ENCODE data around the gene ZNF516.

ZNF516 gene

DNA sequence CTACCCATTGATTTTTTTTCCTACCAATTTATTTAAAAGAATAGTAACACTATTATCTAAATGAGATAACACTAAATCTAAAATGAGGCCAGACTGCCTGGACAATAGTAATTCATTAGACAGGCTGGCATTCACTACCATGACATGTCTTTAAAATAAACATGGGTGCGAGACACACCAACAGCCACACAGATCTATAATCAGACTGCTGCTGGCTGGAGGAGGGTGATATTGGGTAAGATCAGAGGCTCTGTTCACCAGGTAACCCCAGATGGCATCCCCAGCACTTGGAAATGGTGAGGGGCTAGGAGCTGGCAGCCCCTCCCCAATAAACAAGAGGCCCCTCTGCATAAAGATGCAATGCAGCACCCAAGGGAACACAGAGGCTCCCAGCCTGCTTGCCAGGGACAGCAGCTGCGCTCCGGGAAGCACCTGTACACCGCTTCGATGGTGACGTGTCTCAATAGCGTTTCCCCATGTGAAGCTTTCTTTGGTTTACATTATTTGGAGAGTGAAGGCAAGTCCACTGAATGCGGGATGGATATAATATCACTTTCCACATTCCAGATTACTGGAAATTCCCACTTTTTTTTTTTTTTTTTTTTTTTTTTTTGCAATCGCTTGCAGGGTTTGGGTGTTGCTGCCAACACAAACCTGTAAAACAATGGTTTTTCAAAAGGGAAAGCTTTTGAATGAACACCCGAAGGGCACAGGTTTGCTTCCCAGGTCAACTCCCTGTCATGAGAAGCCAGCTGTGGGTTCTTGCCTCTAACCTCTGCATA is 159.0 kb downstream of the ZNF516 start:
- DNase-seq, result peak; percentile 40

DNA sequence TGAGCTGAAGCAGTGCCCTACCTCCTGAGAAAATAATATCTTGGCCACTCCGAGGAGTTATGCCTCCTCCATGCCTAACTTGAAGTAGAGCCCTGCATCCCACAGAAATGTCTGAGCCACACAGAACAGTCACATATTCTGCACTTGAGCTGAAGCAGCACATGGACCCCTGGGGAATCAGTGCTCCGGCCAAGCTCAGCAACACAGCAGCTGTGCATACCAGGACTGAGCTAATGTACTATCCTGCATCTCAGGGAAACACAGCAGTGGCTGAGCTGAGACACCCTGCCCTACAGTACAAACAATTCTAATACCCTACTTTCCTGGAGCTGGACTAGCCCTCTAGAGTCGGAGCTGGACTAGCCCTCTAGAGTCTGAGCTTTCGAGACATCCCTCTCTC is 166.9 kb downstream of the ZNF516 start:
- no peak for DNase-seq

DNA sequence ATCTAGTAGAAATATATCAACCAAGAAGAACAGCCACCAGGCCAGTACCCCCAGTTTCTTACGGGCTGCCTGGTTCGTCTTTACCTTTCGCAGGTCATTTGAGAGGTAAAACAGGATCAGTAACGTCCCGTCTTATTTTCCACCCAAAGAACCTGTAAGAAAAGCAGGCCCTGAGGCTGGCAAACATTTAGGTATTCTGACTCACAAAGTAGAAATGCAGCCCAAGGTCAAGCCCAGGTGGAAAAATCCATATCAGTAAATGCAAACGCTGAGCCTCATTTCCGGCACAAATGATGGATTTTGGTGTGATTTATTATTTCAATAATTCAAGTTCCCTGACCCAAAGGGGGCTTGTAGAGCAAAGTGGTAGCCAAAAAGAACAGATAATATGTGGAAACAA is 171.2 kb downstream of the ZNF516 start:
- no peak for DNase-seq

DNA sequence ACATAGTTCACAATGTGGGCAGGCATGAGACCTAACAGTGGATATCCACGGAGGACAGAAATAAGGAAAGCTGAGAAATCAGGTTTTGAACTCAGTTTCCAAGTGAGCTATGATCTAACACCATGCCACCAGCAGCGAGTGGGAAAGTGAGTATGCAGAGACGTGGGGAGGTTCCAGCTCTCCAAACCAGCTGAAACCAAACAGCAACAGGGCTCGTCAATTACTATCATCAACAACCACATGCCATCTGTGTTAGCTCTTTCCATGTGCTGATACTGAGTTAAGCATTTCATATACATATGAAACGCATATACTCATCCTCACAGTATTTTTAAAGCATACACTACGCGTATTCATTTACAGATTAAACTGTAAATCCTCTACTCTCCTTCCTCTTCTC is 172.4 kb downstream of the ZNF516 start:
- DNase-seq, result no peak

DNA sequence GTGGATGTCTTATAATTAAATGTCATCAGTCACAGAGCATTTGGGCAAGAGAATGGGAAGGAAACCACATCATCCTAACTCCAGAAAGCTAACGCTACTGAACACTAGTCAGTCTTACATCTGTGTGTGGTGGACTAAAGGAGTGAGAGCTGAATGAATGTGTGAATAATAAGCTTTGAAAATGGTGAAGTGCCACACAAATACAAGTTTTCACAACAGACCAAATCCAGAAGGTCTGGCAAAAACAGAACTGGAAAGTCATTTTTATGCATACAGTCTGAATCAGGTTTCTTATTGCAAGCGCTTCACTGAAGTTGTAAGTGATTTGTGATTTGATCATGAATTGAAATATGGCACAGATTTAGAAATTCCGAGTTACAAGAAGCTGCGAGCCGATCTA is 175.7 kb downstream of the ZNF516 start:
- no peak for DNase-seq

DNA sequence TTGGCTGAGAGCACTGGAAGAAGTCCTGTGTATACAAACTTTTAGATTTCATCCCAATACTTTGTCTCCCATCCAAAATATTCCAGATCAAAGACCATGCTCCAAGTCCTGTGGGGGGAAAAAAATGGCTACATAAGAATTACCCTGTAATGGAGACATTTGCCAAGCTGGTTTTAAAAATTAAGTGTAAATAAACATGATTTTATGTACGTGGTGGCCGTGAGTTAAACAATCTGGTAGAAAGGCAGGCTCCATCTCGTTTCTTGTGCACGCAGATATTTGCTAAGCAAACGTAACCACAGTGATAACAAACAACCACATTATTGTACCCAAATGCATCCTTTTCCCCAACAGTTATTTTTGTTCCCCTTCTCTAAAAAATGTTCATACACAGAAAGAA is 176.4 kb downstream of the ZNF516 start:
- DNase-seq, result no peak

DNA sequence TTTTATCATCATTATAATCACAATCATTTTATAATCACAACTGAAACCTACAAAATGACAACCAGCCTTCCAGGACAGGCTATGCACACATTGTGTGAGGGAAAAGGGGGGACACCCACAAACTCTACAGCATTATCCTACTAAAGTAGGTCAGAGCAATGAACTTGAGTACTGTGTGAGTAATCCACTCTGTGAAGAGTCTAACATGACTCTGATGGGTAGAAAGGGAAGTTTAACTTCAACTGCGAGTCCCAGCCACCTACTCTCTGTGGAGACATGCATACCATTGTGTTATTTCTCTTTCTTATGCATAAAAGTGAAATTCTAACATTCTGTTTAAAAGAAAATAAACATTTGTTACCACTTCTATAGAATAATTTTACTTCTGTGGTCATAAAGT is 177.9 kb downstream of the ZNF516 start:
- DNase-seq, result no peak

DNA sequence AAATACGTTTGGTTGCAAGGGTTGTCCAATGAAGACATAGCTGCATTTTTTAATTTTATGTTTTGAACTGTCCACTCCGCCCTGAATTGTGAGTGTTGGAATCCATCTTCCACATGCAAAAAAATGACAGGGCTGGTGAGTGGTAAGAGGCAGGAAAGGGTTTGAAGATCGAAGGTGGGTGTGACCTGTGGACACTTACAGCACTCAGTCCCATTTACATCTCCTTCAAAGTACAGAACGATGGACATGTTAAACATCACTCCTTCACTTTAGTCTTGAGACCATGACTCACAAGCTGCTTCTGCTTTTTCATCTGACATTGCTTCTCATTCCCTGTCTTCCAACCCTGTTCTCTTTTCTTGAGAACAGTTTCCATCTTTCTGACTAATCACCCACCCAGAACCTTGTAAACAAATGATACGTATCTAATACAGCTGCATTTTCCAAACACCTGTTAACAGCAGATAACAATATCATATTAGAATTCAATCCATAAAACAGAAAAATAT is 179.3 kb downstream of the ZNF516 start:
- DNase-seq, result no peak

DNA sequence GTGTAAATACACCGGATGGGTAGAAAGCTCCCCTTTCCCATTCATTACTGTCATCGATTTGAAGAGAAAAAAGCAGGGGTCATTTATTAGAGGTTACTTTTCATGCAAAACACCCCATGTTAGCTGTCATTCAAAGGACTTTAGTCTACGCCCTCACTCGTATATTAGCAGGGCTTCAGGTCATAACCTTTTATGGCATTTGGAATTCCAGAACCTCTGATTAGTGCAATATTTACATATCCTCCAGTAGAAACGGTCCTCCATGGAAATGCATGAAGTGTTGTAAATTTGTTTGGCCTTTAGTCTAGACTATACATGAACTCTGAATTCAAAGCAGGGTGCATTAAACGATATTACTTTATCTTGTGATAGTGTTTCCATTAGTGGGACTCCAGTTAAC is 180.5 kb downstream of the ZNF516 start:
- DNase-seq, result no peak

DNA sequence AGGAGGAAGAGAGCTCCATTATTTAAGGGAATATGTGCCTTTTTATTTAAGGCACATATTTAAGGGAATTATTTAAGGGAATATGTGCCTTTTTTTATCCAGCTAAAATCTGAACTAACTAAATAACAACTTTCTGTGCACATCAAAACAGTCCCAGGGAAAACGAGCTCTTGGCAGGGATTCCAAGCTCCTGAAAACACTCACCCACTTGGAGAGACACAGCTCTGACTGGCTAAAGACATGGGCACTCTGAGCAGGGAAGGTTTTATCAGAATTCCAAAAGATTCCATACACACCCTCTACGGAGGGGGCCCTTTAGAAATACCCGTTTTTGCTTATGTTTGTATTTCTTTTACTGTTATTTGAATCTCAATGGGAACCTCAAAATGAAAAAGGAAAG is 181.0 kb downstream of the ZNF516 start:
- DNase-seq, result no peak
